ENCODE results near the gene SLC6A3. TPM values are rescaled to one million over a fixed set of nuclear protein-coding genes. Genes with fewer than 3 reads are reported as not detected.

The SLC6A3 gene
- total and polyA plus RNA-seq, 2 donors (not counting 3 experiments of a cell fraction or from before 2014, with no cell fraction given), result not detected

DNA sequence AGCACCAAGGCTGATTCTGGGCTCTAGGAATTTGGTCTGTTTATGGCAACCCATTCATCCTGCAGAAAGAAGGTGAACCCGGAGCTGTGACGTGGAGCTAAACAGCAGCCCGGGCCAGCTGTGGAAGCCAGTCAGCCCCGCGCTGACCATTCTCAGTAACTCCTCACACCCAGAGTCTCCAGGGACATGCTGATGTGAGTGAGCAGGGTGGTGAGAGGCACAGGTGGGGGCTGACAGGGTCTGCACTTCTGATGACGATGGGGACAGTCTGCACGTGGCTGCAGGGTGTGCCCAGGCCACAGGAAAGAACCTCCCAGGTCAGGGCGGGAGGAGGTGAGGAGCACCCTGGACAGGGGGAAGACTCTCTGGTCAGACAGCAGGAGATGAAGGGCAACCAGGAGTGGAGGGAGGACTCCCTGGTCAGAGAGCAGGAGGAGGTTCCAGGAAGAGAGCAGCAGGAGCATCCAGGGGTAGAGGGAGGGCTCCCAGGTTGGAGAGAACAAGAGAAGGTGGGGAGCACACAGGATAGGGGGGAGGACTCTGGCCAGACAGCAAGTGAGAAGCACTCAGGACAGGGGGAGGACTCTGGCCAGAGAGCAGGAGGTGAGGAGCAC lies 26.1 kb upstream of the SLC6A3 start:
- H3K36me3 ChIP-seq (ENCODE audit: control insufficient read depth in 2 of 2, extremely low read depth in 1 of 2, insufficient read depth in 2 of 2, low read length in 2 of 2), result peaks cover 2 to 17% of the 10 kb centered on the region in 2 experiments
- H3K4me3 ChIP-seq (replicated peaks in 1 of 3; ENCODE audit: insufficient read depth in 1 of 3, low read depth in 1 of 3, low read length in 3 of 3), result no peak overlapping the region
- no peaks in the 10 kb centered on the region for H3K4me1 ChIP-seq (ENCODE audit: control insufficient read depth, extremely low read depth, insufficient read depth, low read length)
- no peaks in the 10 kb centered on the region for H3K9me3 ChIP-seq (replicated peaks; ENCODE audit: control insufficient read depth, insufficient read depth, low read length)
- H2AFZ ChIP-seq (ENCODE audit: low read depth, low read length), result no peak overlapping the region
- TF ChIP-seq FOS (IDR thresholded peaks at IDR 0.05; ENCODE audit: borderline replicate concordance, insufficient read depth, low read length) (no peak), EZH2 (IDR thresholded peaks at IDR 0.05; ENCODE audit: borderline replicate concordance, low read depth, low read length, severe bottlenecking) (no peak), JUN (IDR thresholded peaks at IDR 0.05; ENCODE audit: borderline replicate concordance, insufficient read depth, insufficient read length, low read depth) (no peak), POLR2AphosphoS5 (IDR thresholded peaks at IDR 0.05; ENCODE audit: insufficient read depth, low read depth, low read length) (no peak), POLR2A (IDR thresholded peaks at IDR 0.05; ENCODE audit: low read depth, low read length) (no peak), MYC (IDR thresholded peaks at IDR 0.05; ENCODE audit: low read depth, low read length) (no peak)
- TF ChIP-seq, protein P1, sequence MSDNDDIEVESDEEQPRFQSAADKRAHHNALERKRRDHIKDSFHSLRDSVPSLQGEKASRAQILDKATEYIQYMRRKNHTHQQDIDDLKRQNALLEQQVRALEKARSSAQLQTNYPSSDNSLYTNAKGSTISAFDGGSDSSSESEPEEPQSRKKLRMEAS (IDR thresholded peaks at IDR 0.05; ENCODE audit: insufficient read depth, insufficient read length), result no peak
- TF ChIP-seq, protein P2, sequence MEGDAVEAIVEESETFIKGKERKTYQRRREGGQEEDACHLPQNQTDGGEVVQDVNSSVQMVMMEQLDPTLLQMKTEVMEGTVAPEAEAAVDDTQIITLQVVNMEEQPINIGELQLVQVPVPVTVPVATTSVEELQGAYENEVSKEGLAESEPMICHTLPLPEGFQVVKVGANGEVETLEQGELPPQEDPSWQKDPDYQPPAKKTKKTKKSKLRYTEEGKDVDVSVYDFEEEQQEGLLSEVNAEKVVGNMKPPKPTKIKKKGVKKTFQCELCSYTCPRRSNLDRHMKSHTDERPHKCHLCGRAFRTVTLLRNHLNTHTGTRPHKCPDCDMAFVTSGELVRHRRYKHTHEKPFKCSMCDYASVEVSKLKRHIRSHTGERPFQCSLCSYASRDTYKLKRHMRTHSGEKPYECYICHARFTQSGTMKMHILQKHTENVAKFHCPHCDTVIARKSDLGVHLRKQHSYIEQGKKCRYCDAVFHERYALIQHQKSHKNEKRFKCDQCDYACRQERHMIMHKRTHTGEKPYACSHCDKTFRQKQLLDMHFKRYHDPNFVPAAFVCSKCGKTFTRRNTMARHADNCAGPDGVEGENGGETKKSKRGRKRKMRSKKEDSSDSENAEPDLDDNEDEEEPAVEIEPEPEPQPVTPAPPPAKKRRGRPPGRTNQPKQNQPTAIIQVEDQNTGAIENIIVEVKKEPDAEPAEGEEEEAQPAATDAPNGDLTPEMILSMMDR (IDR thresholded peaks at IDR 0.05; ENCODE audit: extremely low read depth in 1 of 2, insufficient read depth in 1 of 2, low read depth in 1 of 2, low read length in 2 of 2), result no peak
- no peak for DNase-seq (ENCODE audit: low read depth, low spot score)
- BruUV-seq (replicated peaks), result no TSS peak
- H3K79me2 ChIP-seq (ENCODE audit: control insufficient read depth, insufficient read depth, low read length), result no peaks in the 10 kb centered on the region
- no peak for FAIRE-seq
- no peak overlapping the region for H3K27ac ChIP-seq (ENCODE audit: insufficient read depth, low read depth, low read length)
- H4K20me1 ChIP-seq (replicated peaks; ENCODE audit: control insufficient read depth, extremely low read depth, insufficient read depth, low read length), result no peaks in the 10 kb centered on the region
- no peaks in the 10 kb centered on the region for H3K9me1 ChIP-seq (replicated peaks; ENCODE audit: control insufficient read depth, extremely low read depth, insufficient read depth, low read length)
- intact Hi-C loops (cut with micrococcal nuclease) (no loop called here), dilution Hi-C loops (cut with MboI; ENCODE audit: extremely low pct_ligation_motif_present, low sequenced_read_pairs) (no loop called here)
- POLR2A ChIA-PET, result no interaction called here
- H3K4me2 ChIP-seq (ENCODE audit: insufficient read depth, low read length), result no peak overlapping the region
- no peaks in the 10 kb centered on the region for H3K27me3 ChIP-seq (ENCODE audit: control insufficient read depth in 2 of 2, insufficient read depth in 2 of 2, low read length in 2 of 2)
- no peak overlapping the region for H3K9ac ChIP-seq (replicated peaks; ENCODE audit: extremely low read depth, insufficient read depth, low read length)
- CTCF ChIA-PET, result interaction anchor here (2.1 kb wide), 1 partner anchor 9 kb away, joined by 10 read pairs; no protein-coding TSS in a partner anchor
